Spleen (tissue), 11 donors: ENCODE results near the gene MISFA. TPM values are rescaled to one million over a fixed set of nuclear protein-coding genes. Genes with fewer than 3 reads are reported as not detected.
"Not testable (repeated sequence)": the region's sequence is repeated elsewhere in the genome, so short reads cannot be mapped to it uniquely, and the experiment has no call there.

Source experiments
- DNase-seq: peaks from one replicate; pipeline ENCODE4 v3.0.0-alpha.2; 2020
- H3K27ac ChIP-seq, 8 donors: fragments of 200-600 bp; sonication (generic) in 7 of 8; 1 replicate in 4 of 8; 2 replicates in 4 of 8; pipeline versions ENCODE4 v1.5.0 to v1.8.0; 2016 to 2021; ENCODE audit warnings: inconsistent platforms in 4 of 8, mild to moderate bottlenecking in 4 of 8, moderate library complexity in 1 of 8
- H3K27me3 ChIP-seq, 7 donors: fragments of 200-600 bp; sonication (generic) in 6 of 7; replicated peaks in 1 of 7; 1 replicate in 4 of 7; 2 replicates in 3 of 7; pipeline versions ENCODE4 v1.5.0 to v1.8.0; 2016 to 2021; ENCODE audit warnings: inconsistent platforms in 3 of 7, mild to moderate bottlenecking in 1 of 7
- H3K36me3 ChIP-seq, 6 donors: fragments of 200-600 bp; sonication (generic) in 5 of 6; 1 replicate in 4 of 6; 2 replicates in 2 of 6; pipeline versions ENCODE4 v1.5.0 to v1.8.0; 2016 to 2021; ENCODE audit warnings: inconsistent platforms in 2 of 6
- H3K4me1 ChIP-seq, 6 donors: fragments of 200-600 bp; sonication (generic) in 5 of 6; 1 replicate in 3 of 6; 2 replicates in 3 of 6; pipeline versions ENCODE4 v1.5.0 to v1.8.0; 2016 to 2021; ENCODE audit warnings: inconsistent platforms in 3 of 6
- H3K4me3 ChIP-seq, 8 donors: fragments of 200-600 bp; sonication (generic) in 7 of 8; 1 replicate in 4 of 8; 2 replicates in 4 of 8; pipeline versions ENCODE4 v1.5.0 to v1.8.0; 2016 to 2021; ENCODE audit warnings: inconsistent platforms in 4 of 8, mild to moderate bottlenecking in 4 of 8, moderate library complexity in 2 of 8
- H3K9me3 ChIP-seq, 8 donors: fragments of 200-600 bp; sonication (generic) in 7 of 8; 1 replicate in 4 of 8; 2 replicates in 4 of 8; pipeline versions ENCODE4 v1.5.0 to v1.8.0; 2016 to 2021; ENCODE audit warnings: inconsistent platforms in 4 of 8
- POLR2A ChIP-seq, 3 donors: fragments of 450-650 bp; IDR thresholded peaks; one replicate each; pipeline ENCODE4 v1.5.1; 2017; ENCODE audit warnings: antibody characterized with exemption in 3 of 3, mild to moderate bottlenecking in 1 of 3
- POLR2AphosphoS5 ChIP-seq, 3 donors: sonication (generic); formaldehyde crosslinking; IDR thresholded peaks; one replicate each; pipeline ENCODE4 v1.5.1; 2017; ENCODE audit warnings: antibody characterized with exemption in 3 of 3
- WGBS, 5 donors: extraction: QIAGEN DNeasy Blood & Tissue Kit in 3 of 5; methylation state at CpG; one replicate each; pipeline versions ENCODE4 v1.1.5 to v1.1.7; 2013 to 2018; 5-methylcytosine and 5-hydroxymethylcytosine counted together
- intact Hi-C: fragments of 100-400 bp; cut with DNase I; formaldehyde crosslinking; loops from one replicate; pipeline ENCODE4 v1.15.0; 2023; ENCODE audit warnings: low total_unique reads
- polyA plus RNA-seq, 3 donors: library from polyadenylated mRNA; stranded (reverse); fragments of 200-250 nt; gene quantifications; one replicate each; pipeline ENCODE4 v1.2.1, GENCODE V29; 2013
- total RNA-seq, 7 donors: library from RNA; depleted of rRNA in 3 of 7; stranded (reverse); fragments of >200 nt in 3 of 7; fragmentation: NEBNext Ultra II Directional in 4 of 7; extraction: Animal tissue kit (Norgen Biotek cat#: 25700) in 4 of 7; gene quantifications; one replicate each; pipeline versions ENCODE4 v1.1.0 to v1.2.1, GENCODE V29; 2016 to 2021
- TF ChIP-seq, protein P1 (sequence below), 11 experiments: fragments of 200-600 bp in 7 of 11; fragments of 450-650 bp in 4 of 11; sonication (generic) in 4 of 11; IDR thresholded peaks in 8 of 11; conservative IDR thresholded peaks in 3 of 11; 1 replicate in 7 of 11; 2 replicates in 4 of 11; pipeline versions ENCODE4 v1.4.0 to v1.8.0; 2016 to 2021; ENCODE audit warnings: antibody characterized with exemption in 11 of 11, inconsistent platforms in 4 of 11, mild to moderate bottlenecking in 1 of 11
- donor health status: healthy with polysubstance abuse.
- donor health status: DM: no; HTN: no; CAD: no; lungs with moderate emphysema.
- donor health status: DM: no; HTN: no; CAD: no.
- donor health status: Bipolar disorder and iron deficiency.
- donor health status: healthy.
- donor health status: DM: no; HTN: no; CAD: no.
- donor health status: DM: yes; HTN: yes; CAD: no.

Gene MISFA
- total and polyA plus RNA-seq, 10 donors, result 0.83 to 4.4 (median 1.8) TPM; not detected in 1

DNA sequence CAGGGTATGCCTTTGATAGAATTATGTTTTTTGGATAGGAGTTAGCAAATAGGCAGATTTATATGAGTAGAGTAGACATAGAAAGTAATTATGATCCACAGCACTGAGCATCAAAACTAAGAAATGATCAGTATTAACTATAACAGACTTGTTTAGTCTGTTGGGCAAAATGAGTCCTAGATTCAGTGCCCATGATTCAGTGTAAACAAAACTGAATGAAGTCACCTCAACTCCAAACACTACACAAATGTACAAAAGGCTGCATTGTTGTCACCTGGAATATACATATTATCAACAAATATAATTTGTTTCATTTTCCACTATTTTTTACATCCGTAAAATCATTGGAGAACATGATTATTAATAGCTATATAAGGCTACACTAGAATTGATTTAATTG, 17.8 kb upstream of the MISFA start:
- H3K4me1 ChIP-seq, result peaks cover 0 to 17% (median 3%) of the 10 kb centered on the region in 6 donors
- WGBS, 5 donors, result 88 to 98% (median 92%) methylated on average over 1 of the region's 1 CpG
- H3K4me3 ChIP-seq, result no peak overlapping the region
- no peak overlapping the region for H3K27ac ChIP-seq
- no peaks in the 10 kb centered on the region for H3K9me3 ChIP-seq
- no peaks in the 10 kb centered on the region for H3K27me3 ChIP-seq
- peaks cover 0 to 36% (median 6%) of the 10 kb centered on the region in 6 donors for H3K36me3 ChIP-seq
- no peak for DNase-seq
- intact Hi-C loops, result no loop called here
- TF ChIP-seq, protein P1, sequence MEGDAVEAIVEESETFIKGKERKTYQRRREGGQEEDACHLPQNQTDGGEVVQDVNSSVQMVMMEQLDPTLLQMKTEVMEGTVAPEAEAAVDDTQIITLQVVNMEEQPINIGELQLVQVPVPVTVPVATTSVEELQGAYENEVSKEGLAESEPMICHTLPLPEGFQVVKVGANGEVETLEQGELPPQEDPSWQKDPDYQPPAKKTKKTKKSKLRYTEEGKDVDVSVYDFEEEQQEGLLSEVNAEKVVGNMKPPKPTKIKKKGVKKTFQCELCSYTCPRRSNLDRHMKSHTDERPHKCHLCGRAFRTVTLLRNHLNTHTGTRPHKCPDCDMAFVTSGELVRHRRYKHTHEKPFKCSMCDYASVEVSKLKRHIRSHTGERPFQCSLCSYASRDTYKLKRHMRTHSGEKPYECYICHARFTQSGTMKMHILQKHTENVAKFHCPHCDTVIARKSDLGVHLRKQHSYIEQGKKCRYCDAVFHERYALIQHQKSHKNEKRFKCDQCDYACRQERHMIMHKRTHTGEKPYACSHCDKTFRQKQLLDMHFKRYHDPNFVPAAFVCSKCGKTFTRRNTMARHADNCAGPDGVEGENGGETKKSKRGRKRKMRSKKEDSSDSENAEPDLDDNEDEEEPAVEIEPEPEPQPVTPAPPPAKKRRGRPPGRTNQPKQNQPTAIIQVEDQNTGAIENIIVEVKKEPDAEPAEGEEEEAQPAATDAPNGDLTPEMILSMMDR (IDR thresholded peaks at IDR 0.05 in 8 of 11, conservative IDR thresholded peaks at IDR 0.05 in 3 of 11), result no peak
- TF ChIP-seq POLR2AphosphoS5 (IDR thresholded peaks at IDR 0.05) (no peak), POLR2A (IDR thresholded peaks at IDR 0.05) (no peak)

DNA sequence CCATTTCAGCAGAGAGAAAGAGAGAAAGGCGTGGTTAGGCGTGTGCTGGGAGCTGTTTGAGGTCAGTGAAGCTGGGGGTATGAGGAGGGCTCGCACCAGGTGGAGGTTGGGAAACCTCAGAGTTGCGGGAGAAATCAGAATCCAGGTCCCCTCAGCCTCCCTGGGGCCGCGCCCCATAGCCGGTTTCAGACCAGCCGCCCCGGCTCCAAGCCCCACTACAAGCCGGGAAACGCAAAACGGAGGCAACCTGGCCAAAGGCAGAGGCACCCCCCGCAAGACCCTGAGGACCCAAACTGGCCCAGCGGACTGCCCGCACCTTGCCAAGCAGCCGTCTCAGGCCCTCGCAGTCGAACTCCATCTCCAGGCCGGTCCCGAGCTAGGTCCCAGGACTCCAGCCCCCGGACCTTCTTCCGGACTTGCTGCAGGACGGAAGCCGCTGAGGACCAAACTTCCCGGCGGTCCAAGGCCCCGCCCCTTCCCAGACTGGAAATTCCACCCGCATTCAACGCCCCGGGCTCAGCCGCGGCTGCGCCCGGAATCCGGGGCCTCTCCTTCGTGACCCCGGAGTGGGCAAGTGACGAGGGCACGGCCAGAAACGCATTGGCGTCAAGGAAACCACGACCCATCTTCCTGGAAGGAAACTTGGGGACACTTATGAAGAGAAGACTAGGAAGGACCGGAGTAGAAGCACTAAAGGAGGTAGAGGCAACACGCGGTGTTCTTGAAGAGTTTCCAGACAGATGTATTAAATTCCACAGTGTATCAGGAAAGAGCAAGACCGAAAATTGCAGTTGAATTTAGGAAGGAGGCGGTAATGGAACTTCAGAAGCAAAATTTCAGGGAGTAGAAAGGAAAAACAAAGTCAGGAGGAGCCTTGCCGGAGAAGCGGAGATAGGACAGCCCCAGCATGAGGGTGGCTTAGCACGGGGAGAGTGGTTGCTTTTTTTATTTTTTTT, 11.0 kb upstream of the MISFA start, which contains the start of gene UEVLD:
Gene UEVLD, minus strand, starts transcription at position 438 of the 956 bp plus-strand sequence. Its CDS starts 80 bp downstream, at position 358.
- Histone ChIP-seq H3K4me1 (peaks cover 20 to 57% (median 39%) of the 10 kb centered on the region in 6 donors), H3K27ac (peak within 1 kb of the TSS; percentile 67 to 89 (median 85)), H3K9me3 (no peaks in the 10 kb centered on the region), H3K36me3 (peaks cover 0 to 6% (median 0%) of the 10 kb centered on the region in 6 donors), H3K4me3 (peak within 1 kb of the TSS; percentile 82 to 93 (median 84)), H3K27me3 (no peaks in the 10 kb centered on the region)
- peak; percentile 90 for DNase-seq
- intact Hi-C loops, result no loop called here
- TF ChIP-seq POLR2AphosphoS5 (IDR thresholded peaks at IDR 0.05) (peak; percentile 88 to 92 (median 89)), POLR2A (IDR thresholded peaks at IDR 0.05) (no peak)
- TF ChIP-seq, protein P1 (IDR thresholded peaks at IDR 0.05 in 8 of 11, conservative IDR thresholded peaks at IDR 0.05 in 3 of 11), result no peak
- WGBS, 5 donors, result 3 to 6% (median 3%) methylated on average over 32 to 50 of the region's 50 CpGs

DNA sequence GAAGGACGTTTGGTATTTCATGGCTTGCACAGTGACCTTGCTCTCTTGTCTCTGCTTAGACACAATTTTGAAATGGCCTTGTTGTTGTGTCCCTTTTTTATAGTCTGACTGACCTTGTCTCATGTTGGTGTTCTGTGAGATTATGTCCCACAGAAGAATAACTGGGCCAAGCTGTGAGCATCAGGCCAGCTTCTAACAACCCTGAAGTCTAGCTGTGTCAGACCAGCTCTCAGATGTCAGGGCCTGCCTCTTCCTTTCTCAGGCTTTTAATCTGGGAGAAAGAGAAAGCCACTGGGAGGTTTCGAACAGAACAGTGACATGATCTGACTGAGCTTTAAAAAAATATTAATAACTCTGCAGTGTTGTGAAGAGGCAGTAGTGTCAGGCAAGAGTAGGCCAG, 9.0 kb upstream of the MISFA start:
- Histone ChIP-seq H3K36me3 (peaks cover 0 to 7% (median 2%) of the 10 kb centered on the region in 6 donors), H3K4me3 (peak overlapping the region in 1 of 8 donors; percentile 84), H3K9me3 (no peaks in the 10 kb centered on the region), H3K27ac (peak overlapping the region in 7 of 8 donors; percentile 21 to 89 (median 65)), H3K4me1 (peaks cover 20 to 57% (median 39%) of the 10 kb centered on the region in 6 donors), H3K27me3 (no peaks in the 10 kb centered on the region)
- WGBS, 5 donors, result 20 to 74% (median 55%) methylated on average over 2 of the region's 2 CpGs
- intact Hi-C loops, result no loop called here
- DNase-seq, result no peak
- no peak for TF ChIP-seq POLR2A (IDR thresholded peaks at IDR 0.05)
- no peak for TF ChIP-seq POLR2AphosphoS5 (IDR thresholded peaks at IDR 0.05)
- TF ChIP-seq, protein P1 (IDR thresholded peaks at IDR 0.05 in 8 of 11, conservative IDR thresholded peaks at IDR 0.05 in 3 of 11), result no peak

DNA sequence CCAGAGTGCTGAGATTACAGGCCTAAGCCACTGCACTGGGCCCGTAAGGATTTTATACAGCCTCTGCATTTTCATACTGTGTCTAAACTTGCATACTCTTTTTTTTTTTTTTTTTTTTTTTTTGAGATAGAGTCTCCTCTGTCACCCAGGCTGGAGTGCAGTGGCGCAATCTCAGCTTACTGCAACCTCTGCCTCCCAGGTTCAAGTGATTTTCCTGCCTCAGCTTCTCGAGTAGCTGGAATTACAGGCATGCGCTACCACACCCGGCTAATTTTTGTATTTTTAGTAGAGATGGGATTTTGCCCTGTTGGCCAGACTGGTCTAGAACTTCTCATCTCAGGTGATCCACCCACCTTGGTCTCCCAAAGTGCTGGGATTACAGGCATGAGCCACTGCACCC, 5.5 kb upstream of the MISFA start:
- H3K27ac ChIP-seq, result not testable (repeated sequence)
- 90 to 93% (median 91%) methylated on average over 5 of the region's 5 CpGs for WGBS, 5 donors

More for the DNA sequence above, 5.5 kb upstream of the MISFA start:
- DNase-seq, intact Hi-C loops, H3K4me3 ChIP-seq, H3K27me3 ChIP-seq, H3K9me3 ChIP-seq: not testable (repeated sequence)
- Histone ChIP-seq H3K4me1 (peaks cover 13 to 31% (median 24%) of the 10 kb centered on the region in 6 donors), H3K36me3 (peaks cover 0 to 16% (median 6%) of the 10 kb centered on the region in 6 donors)
